PC-3 (cell line): ENCODE data around the gene DPH5. TPM values are rescaled to one million over a fixed set of nuclear protein-coding genes. Genes with fewer than 3 reads are reported as not detected.

Experiments used
- ATAC-seq: fragments of 200-7000 bp; cut with Tn5 transposase; 2 replicates; pipeline ENCODE4 v1.9.1; 2020; ENCODE audit warnings: mild to moderate bottlenecking, moderate library complexity
- BruUV-seq: library from RNA; stranded (reverse); fragments of 400-500 nt; replicated peaks from 2 replicates; lab custom pipeline; 2021; lab: Mats Ljungman, UMichigan
- CTCF ChIA-PET: fragments of 300-600 bp; sonication (Branson Sonifier 250); formaldehyde crosslinking; loops from one replicate; lab custom pipeline; 2022; ENCODE audit warnings: antibody characterized with exemption; lab: Charles Lee
- POLR2A ChIA-PET: fragments of 300-600 bp; sonication (Branson Sonifier 250); formaldehyde crosslinking; loops from one replicate; lab custom pipeline; 2022; ENCODE audit warnings: antibody characterized with exemption; ENCODE audit not compliant: unreplicated experiment; lab: Charles Lee
- DNase-seq: peaks from one replicate; pipeline ENCODE4 v3.0.0-alpha.2; 2015
- H2AFZ ChIP-seq: fragments of 300-600 bp; sonication (generic); 2 replicates; pipeline ENCODE4 v1.6.0; 2016; ENCODE audit warnings: antibody characterized with exemption, low read length
- H3F3A ChIP-seq: fragments of 300-600 bp; sonication (generic); one replicate; pipeline ENCODE4 v1.6.0; 2017; ENCODE audit warnings: antibody characterized with exemption, low read length, control low read depth, mild to moderate bottlenecking; ENCODE audit not compliant: unreplicated experiment
- H3K27ac ChIP-seq: fragments of 300-600 bp; sonication (generic); 2 replicates; pipeline ENCODE4 v1.5.1; 2016; ENCODE audit warnings: mild to moderate bottlenecking, low read length
- H3K27me3 ChIP-seq: fragments of 300-600 bp; sonication (generic); 2 replicates; pipeline ENCODE4 v1.6.1; 2016; ENCODE audit warnings: low read length, mixed read lengths
- H3K36me3 ChIP-seq: fragments of 300-600 bp; sonication (generic); 2 replicates; pipeline ENCODE4 v1.6.1; 2016; ENCODE audit warnings: low read depth, mixed run types, low read length, mixed read lengths
- H3K4me1 ChIP-seq: fragments of 300-600 bp; sonication (generic); 2 replicates; pipeline ENCODE4 v1.5.1; 2016; ENCODE audit warnings: low read length; ENCODE audit not compliant: insufficient read depth
- H3K4me2 ChIP-seq: fragments of 300-600 bp; sonication (generic); 2 replicates; pipeline ENCODE4 v1.6.0; 2016; ENCODE audit warnings: low read length
- H3K4me3 ChIP-seq: fragments of 300-600 bp; sonication (generic); 2 replicates; pipeline ENCODE4 v1.5.1; 2016; ENCODE audit warnings: mild to moderate bottlenecking, low read length, mixed read lengths
- H3K79me2 ChIP-seq: fragments of 300-600 bp; sonication (generic); 2 replicates; pipeline ENCODE4 v1.6.1; 2017; ENCODE audit warnings: low read length, mixed read lengths
- H3K9ac ChIP-seq: fragments of 300-600 bp; sonication (generic); 2 replicates; pipeline ENCODE4 v1.6.0; 2016; ENCODE audit warnings: mild to moderate bottlenecking, low read length
- H3K9me2 ChIP-seq: fragments of 300-600 bp; sonication (generic); replicated peaks from 2 replicates; pipeline ENCODE4 v1.6.1; 2016; ENCODE audit warnings: mixed run types, low read length, mixed read lengths
- H3K9me3 ChIP-seq: fragments of 300-600 bp; sonication (generic); 2 replicates; pipeline ENCODE4 v1.6.1; 2016; ENCODE audit warnings: low read length, mixed read lengths
- H4K20me1 ChIP-seq: fragments of 300-600 bp; sonication (generic); 2 replicates; pipeline ENCODE4 v1.6.1; 2016; ENCODE audit warnings: low read length, mixed read lengths
- EZH2 ChIP-seq: fragments of 300-600 bp; sonication (generic); IDR thresholded peaks from one replicate; pipeline ENCODE4 v1.6.1; 2017; ENCODE audit warnings: antibody characterized with exemption, mild to moderate bottlenecking, low read length; ENCODE audit not compliant: unreplicated experiment
- EZH2phosphoT487 ChIP-seq: fragments of 300-600 bp; sonication (generic); IDR thresholded peaks from 2 replicates; pipeline ENCODE4 v1.6.1; 2018; ENCODE audit warnings: mild to moderate bottlenecking, antibody characterized with exemption, low read length, borderline replicate concordance
- intact Hi-C: fragments of 100-400 bp; cut with micrococcal nuclease; formaldehyde crosslinking; loops from 2 replicates; pipeline ENCODE4 v1.9.0; 2023
- total RNA-seq: library from RNA; depleted of rRNA; stranded (reverse); fragments of >200 nt; gene quantifications from 2 replicates; pipeline ENCODE4 v1.2.3, GENCODE V29; 2014
- TF ChIP-seq, protein P1 (sequence below): fragments of 300-600 bp; sonication (generic); conservative IDR thresholded peaks from 2 replicates; pipeline ENCODE4 v1.5.1; 2017; ENCODE audit warnings: antibody characterized with exemption, low read depth, mild to moderate bottlenecking, low read length

The DPH5 gene
- total RNA-seq, 1 experiment from 2014 or later: 24.9 TPM

DNA sequence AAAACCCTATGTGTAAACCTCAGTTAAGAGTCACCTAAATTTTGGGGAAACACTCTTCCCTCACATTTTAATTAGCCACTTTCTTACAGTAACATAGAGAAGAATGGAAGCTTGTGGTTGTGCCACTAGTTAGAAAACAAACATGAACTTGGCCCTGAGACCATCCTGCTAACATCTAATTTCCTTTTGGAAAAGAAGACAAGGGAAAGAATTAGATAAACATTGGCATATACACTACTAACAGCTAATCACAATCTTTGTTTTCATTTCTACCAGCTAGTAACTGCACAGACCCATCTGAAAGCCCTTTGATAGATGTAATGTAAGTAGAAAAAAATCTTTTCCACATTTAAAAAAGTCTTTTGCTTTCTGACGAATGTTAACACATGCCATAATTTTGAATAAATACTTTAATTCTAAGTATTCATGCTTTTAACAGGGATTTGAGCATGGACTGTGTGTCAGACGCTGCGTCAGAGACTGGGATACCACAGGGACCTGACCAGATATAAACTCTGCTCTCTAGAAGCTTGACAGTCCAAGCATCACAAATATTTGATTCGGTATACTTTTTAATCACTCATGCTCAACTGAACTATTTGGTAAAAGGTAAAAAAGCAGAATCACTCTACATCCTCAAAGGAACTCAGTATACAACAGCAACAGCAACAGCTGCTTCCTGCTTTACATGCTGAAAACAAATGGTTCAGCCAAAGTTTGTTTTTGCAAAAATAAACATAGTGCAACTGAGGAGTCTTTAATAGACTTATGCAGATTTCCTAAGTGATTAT lies 30.2 kb downstream of the DPH5 start:
- ATAC-seq (no peak), DNase-seq (no peak)
- no peaks in the 10 kb centered on the region for H3K27me3 ChIP-seq
- no peaks in the 10 kb centered on the region for H3K79me2 ChIP-seq
- H3K4me3 ChIP-seq: no peak overlapping the region
- no peak overlapping the region for H2AFZ ChIP-seq
- peaks cover under 1% of the 10 kb centered on the region; the same call in 1 of the 2 replicates for H3K4me1 ChIP-seq
- POLR2A ChIA-PET: no interaction called here
- no peak overlapping the region for H3K27ac ChIP-seq
- H3F3A ChIP-seq: no peaks in the 10 kb centered on the region
- no peaks in the 10 kb centered on the region for H3K9me3 ChIP-seq
- CTCF ChIA-PET: no interaction called here
- H3K9ac ChIP-seq: no peak overlapping the region
- no peak overlapping the region for H3K4me2 ChIP-seq
- H3K9me2 ChIP-seq: no peaks in the 10 kb centered on the region
- BruUV-seq: no TSS peak
- intact Hi-C loops: no loop called here
- peaks cover 15% of the 10 kb centered on the region for H3K36me3 ChIP-seq
- H4K20me1 ChIP-seq: no peaks in the 10 kb centered on the region
- TF ChIP-seq, protein P1, sequence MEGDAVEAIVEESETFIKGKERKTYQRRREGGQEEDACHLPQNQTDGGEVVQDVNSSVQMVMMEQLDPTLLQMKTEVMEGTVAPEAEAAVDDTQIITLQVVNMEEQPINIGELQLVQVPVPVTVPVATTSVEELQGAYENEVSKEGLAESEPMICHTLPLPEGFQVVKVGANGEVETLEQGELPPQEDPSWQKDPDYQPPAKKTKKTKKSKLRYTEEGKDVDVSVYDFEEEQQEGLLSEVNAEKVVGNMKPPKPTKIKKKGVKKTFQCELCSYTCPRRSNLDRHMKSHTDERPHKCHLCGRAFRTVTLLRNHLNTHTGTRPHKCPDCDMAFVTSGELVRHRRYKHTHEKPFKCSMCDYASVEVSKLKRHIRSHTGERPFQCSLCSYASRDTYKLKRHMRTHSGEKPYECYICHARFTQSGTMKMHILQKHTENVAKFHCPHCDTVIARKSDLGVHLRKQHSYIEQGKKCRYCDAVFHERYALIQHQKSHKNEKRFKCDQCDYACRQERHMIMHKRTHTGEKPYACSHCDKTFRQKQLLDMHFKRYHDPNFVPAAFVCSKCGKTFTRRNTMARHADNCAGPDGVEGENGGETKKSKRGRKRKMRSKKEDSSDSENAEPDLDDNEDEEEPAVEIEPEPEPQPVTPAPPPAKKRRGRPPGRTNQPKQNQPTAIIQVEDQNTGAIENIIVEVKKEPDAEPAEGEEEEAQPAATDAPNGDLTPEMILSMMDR: no peak
- TF ChIP-seq EZH2phosphoT487: no peak
- no peak for TF ChIP-seq EZH2

DNA sequence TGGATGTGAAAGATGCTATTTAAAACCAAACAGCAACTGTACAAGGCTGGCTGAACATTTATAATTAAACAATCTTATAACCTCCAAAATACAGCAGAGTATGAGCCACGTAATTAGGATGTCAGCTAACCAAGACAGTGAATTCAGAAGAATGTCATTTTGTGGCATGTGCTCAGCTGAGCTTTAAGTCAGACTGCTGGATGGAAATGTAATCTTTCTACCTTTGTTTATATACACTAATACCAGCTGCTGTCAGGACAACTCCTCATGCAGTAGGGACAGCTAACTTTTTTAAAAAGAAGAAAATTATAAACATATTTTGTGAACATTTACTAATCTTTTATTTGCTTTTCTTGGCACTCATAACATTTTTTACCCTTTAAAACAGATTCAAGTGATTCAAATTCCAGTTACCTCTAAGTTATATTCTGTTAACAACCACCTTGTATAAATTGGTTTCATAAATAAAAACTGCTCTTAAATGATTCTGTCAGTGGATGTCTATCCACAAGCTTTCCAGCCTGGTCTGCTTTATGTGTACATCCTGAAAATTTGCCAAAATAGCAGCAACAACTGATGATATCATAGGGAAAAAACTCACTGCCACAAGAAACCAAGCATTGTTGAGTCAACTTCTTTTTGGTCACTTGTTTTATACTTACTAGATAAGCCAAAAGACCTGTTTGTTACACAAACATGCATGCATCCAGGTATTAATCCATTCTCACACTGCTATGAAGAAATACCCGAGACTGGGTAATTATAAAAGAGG lies 36.1 kb downstream of the DPH5 start:
- no TSS peak for BruUV-seq
- H3K9me2 ChIP-seq: no peaks in the 10 kb centered on the region
- DNase-seq: peak; percentile 54
- peaks cover 13% of the 10 kb centered on the region for H3K36me3 ChIP-seq
- no peak for TF ChIP-seq EZH2phosphoT487
- TF ChIP-seq EZH2: no peak
- TF ChIP-seq, protein P1: no peak
- H3K27ac ChIP-seq: no peak overlapping the region
- no peak overlapping the region for H3K4me2 ChIP-seq
- no peaks in the 10 kb centered on the region for H3K9me3 ChIP-seq
- H4K20me1 ChIP-seq: no peaks in the 10 kb centered on the region
- no peaks in the 10 kb centered on the region for H3K27me3 ChIP-seq
- no peaks in the 10 kb centered on the region for H3K79me2 ChIP-seq
- ChIA-PET POLR2A (no interaction called here), CTCF (no interaction called here)
- H2AFZ ChIP-seq: no peak overlapping the region
- H3K9ac ChIP-seq: no peak overlapping the region
- H3K4me3 ChIP-seq: no peak overlapping the region
- intact Hi-C loops: no loop called here
- no peaks in the 10 kb centered on the region for H3F3A ChIP-seq
- H3K4me1 ChIP-seq: peaks cover 8% of the 10 kb centered on the region; the same call in 1 of the 2 replicates
- peak; percentile 62 for ATAC-seq
